GM19238 (cell line): ENCODE results near the gene RPS6KA2.
A peak's percentile ranks its signal among the peaks of the same experiment; 100 is the strongest.
"Not testable (repeated sequence)": the region's sequence is repeated elsewhere in the genome, so short reads cannot be mapped to it uniquely, and the experiment has no call there.

Experiments used
- DNase-seq: peaks from one replicate; pipeline ENCODE4 v3.0.0; 2011; ENCODE audit warnings: low spot score; ENCODE audit not compliant: insufficient read length

RPS6KA2 gene

GRCh38 chr6:166400181-166400580, 226.9 kb downstream of the RPS6KA2 start:
- no peak for DNase-seq

- no peak for DNase-seq
Measured at GRCh38 chr6:166398348-166398747, 228.7 kb downstream of the RPS6KA2 start.

GRCh38 chr6:166397849-166398248, 229.2 kb downstream of the RPS6KA2 start:
- no peak for DNase-seq

GRCh38 chr6:166395778-166396177, 231.3 kb downstream of the RPS6KA2 start:
- no peak for DNase-seq

GRCh38 chr6:166395351-166395750, 231.7 kb downstream of the RPS6KA2 start:
- DNase-seq = no peak

- DNase-seq = no peak
Measured at GRCh38 chr6:166394036-166394892, 232.8 kb downstream of the RPS6KA2 start.

- no peak for DNase-seq
Measured at GRCh38 chr6:166393535-166393823, 233.6 kb downstream of the RPS6KA2 start.

- DNase-seq = not testable (repeated sequence)
Measured at GRCh38 chr6:166392755-166393534, 234.1 kb downstream of the RPS6KA2 start.

- no peak for DNase-seq
Measured at GRCh38 chr6:166389119-166389518, 237.9 kb downstream of the RPS6KA2 start.

- no peak for DNase-seq
Measured at GRCh38 chr6:166388290-166389004, 238.6 kb downstream of the RPS6KA2 start.

GRCh38 chr6:166387642-166388289, 239.3 kb downstream of the RPS6KA2 start:
- no peak for DNase-seq

- DNase-seq = not testable (repeated sequence)
Measured at GRCh38 chr6:166387098-166387497, 240.0 kb downstream of the RPS6KA2 start.

GRCh38 chr6:166386111-166386510, 240.9 kb downstream of the RPS6KA2 start:
- no peak for DNase-seq

- DNase-seq = not testable (repeated sequence)
Measured at GRCh38 chr6:166383802-166384363, 243.2 kb downstream of the RPS6KA2 start.

- peak; percentile 97 for DNase-seq
Measured at GRCh38 chr6:166382933-166383801, 243.9 kb downstream of the RPS6KA2 start, which contains the start of gene MPC1. Gene MPC1, minus strand, starts transcription at chr6:166382940. Its CDS starts 64 bp downstream, at chr6:166382876.

- no peak for DNase-seq
Measured at GRCh38 chr6:166382500-166382932, 244.5 kb downstream of the RPS6KA2 start.

- peak; percentile 60 for DNase-seq
Measured at GRCh38 chr6:166381733-166382499, 245.1 kb downstream of the RPS6KA2 start.

GRCh38 chr6:166381381-166381732, 245.7 kb downstream of the RPS6KA2 start:
- no peak for DNase-seq

GRCh38 chr6:166379800-166380199, 247.3 kb downstream of the RPS6KA2 start:
- no peak for DNase-seq
